ENCODE data around the gene SIN3A. TPM values are rescaled to one million over a fixed set of nuclear protein-coding genes. Genes with fewer than 3 reads are reported as not detected.

Gene SIN3A
- total RNA-seq, 1 donor from 2014 or later, result 54.0 TPM

- H3K27ac Mint-ChIP-seq (ENCODE audit: unreplicated experiment), result no peak overlapping the region
- no peak for FAIRE-seq
- H3K27ac ChIP-seq (ENCODE audit: low read depth, low read length), result no peak overlapping the region
Measured at GRCh38 chr15:75361361-75361988, 90.0 kb downstream of the SIN3A start.

GRCh38 chr15:75360856-75361255, 90.6 kb downstream of the SIN3A start:
- H3K79me2 ChIP-seq (ENCODE audit: insufficient read depth, low read length), result no peaks in the 10 kb centered on the region
- Mint-ChIP-seq H3K4me3 (ENCODE audit: unreplicated experiment) (no peak overlapping the region), H3K27ac (ENCODE audit: unreplicated experiment) (no peak overlapping the region), H3K9me3 (ENCODE audit: unreplicated experiment) (no peaks in the 10 kb centered on the region), H3K27me3 (ENCODE audit: low read depth, unreplicated experiment) (no peaks in the 10 kb centered on the region), H3K36me3 (ENCODE audit: low read depth, unreplicated experiment) (peaks cover 12% of the 10 kb centered on the region), H3K4me1 (ENCODE audit: low read depth, unreplicated experiment) (peaks cover 3% of the 10 kb centered on the region)
- H2AFZ ChIP-seq (ENCODE audit: low read depth, low read length), result no peak overlapping the region
- no peaks in the 10 kb centered on the region for H3K27me3 ChIP-seq (ENCODE audit: insufficient read depth, low read length)
- no peak overlapping the region for H3K4me2 ChIP-seq (ENCODE audit: low read length)
- no peak overlapping the region for H3K4me3 ChIP-seq (ENCODE audit: insufficient read depth, low read depth, low read length)
- FAIRE-seq, result no peak
- H3K9ac ChIP-seq (ENCODE audit: low read length), result no peak overlapping the region
- H3K36me3 ChIP-seq (ENCODE audit: insufficient read depth, low read length), result peaks cover 16% of the 10 kb centered on the region
- no peak for DNase-seq (ENCODE audit: low read depth)
- H4K20me1 ChIP-seq (ENCODE audit: insufficient read depth, low read length), result peaks cover 10% of the 10 kb centered on the region
- no peak overlapping the region for H3K27ac ChIP-seq (ENCODE audit: low read depth, low read length)
- no peak for TF ChIP-seq EZH2 (IDR thresholded peaks at IDR 0.05; ENCODE audit: insufficient read depth, low read length)
- no peaks in the 10 kb centered on the region for H3K9me3 ChIP-seq (ENCODE audit: insufficient read depth, low read depth, low read length)
- no peaks in the 10 kb centered on the region for H3K4me1 ChIP-seq (ENCODE audit: insufficient read depth, low read length)

More at GRCh38 chr15:75361361-75361988, 90.0 kb downstream of the SIN3A start:
- H2AFZ ChIP-seq (ENCODE audit: low read depth, low read length), result no peak overlapping the region
- H3K9ac ChIP-seq (ENCODE audit: low read length), result no peak overlapping the region
- H3K36me3 ChIP-seq (ENCODE audit: insufficient read depth, low read length), result peaks cover 22% of the 10 kb centered on the region
- H4K20me1 ChIP-seq (ENCODE audit: insufficient read depth, low read length), result peaks cover 12% of the 10 kb centered on the region
- no peaks in the 10 kb centered on the region for H3K9me3 ChIP-seq (ENCODE audit: insufficient read depth, low read depth, low read length)
- H3K4me2 ChIP-seq (ENCODE audit: low read length), result no peak overlapping the region
- DNase-seq (ENCODE audit: low read depth), result no peak
- Mint-ChIP-seq H3K4me3 (ENCODE audit: unreplicated experiment) (no peak overlapping the region), H3K27me3 (ENCODE audit: low read depth, unreplicated experiment) (no peaks in the 10 kb centered on the region), H3K4me1 (ENCODE audit: low read depth, unreplicated experiment) (peaks cover 3% of the 10 kb centered on the region), H3K36me3 (ENCODE audit: low read depth, unreplicated experiment) (peaks cover 12% of the 10 kb centered on the region), H3K9me3 (ENCODE audit: unreplicated experiment) (no peaks in the 10 kb centered on the region)
- TF ChIP-seq CTCF (IDR thresholded peaks at IDR 0.05; ENCODE audit: insufficient read depth, low read depth, low read length), result no peak
- no peak for TF ChIP-seq EZH2 (IDR thresholded peaks at IDR 0.05; ENCODE audit: insufficient read depth, low read length)
- H3K79me2 ChIP-seq (ENCODE audit: insufficient read depth, low read length), result no peaks in the 10 kb centered on the region
- H3K27me3 ChIP-seq (ENCODE audit: insufficient read depth, low read length), result no peaks in the 10 kb centered on the region
- H3K4me1 ChIP-seq (ENCODE audit: insufficient read depth, low read length), result no peaks in the 10 kb centered on the region
- H3K4me3 ChIP-seq (ENCODE audit: insufficient read depth, low read depth, low read length), result no peak overlapping the region

- Histone ChIP-seq H3K9ac (ENCODE audit: low read length) (no peak overlapping the region), H3K4me2 (ENCODE audit: low read length) (no peak overlapping the region), H3K79me2 (ENCODE audit: insufficient read depth, low read length) (no peaks in the 10 kb centered on the region), H3K27ac (ENCODE audit: low read depth, low read length) (no peak overlapping the region), H3K4me1 (ENCODE audit: insufficient read depth, low read length) (no peaks in the 10 kb centered on the region), H4K20me1 (ENCODE audit: insufficient read depth, low read length) (peaks cover 10% of the 10 kb centered on the region), H3K27me3 (ENCODE audit: insufficient read depth, low read length) (no peaks in the 10 kb centered on the region), H3K4me3 (ENCODE audit: insufficient read depth, low read depth, low read length) (no peak overlapping the region), H3K36me3 (ENCODE audit: insufficient read depth, low read length) (peaks cover 15% of the 10 kb centered on the region), H3K9me3 (ENCODE audit: insufficient read depth, low read depth, low read length) (no peaks in the 10 kb centered on the region), H2AFZ (ENCODE audit: low read depth, low read length) (no peak overlapping the region)
- FAIRE-seq (no peak), DNase-seq (ENCODE audit: low read depth) (no peak)
- Mint-ChIP-seq H3K36me3 (ENCODE audit: low read depth, unreplicated experiment) (peaks cover 10% of the 10 kb centered on the region), H3K9me3 (ENCODE audit: unreplicated experiment) (no peaks in the 10 kb centered on the region), H3K4me3 (ENCODE audit: unreplicated experiment) (no peak overlapping the region), H3K27ac (ENCODE audit: unreplicated experiment) (no peak overlapping the region), H3K27me3 (ENCODE audit: low read depth, unreplicated experiment) (no peaks in the 10 kb centered on the region), H3K4me1 (ENCODE audit: low read depth, unreplicated experiment) (peaks cover 3% of the 10 kb centered on the region)
- TF ChIP-seq CTCF (IDR thresholded peaks at IDR 0.05; ENCODE audit: insufficient read depth, low read depth, low read length) (no peak), EZH2 (IDR thresholded peaks at IDR 0.05; ENCODE audit: insufficient read depth, low read length) (no peak)
Measured at GRCh38 chr15:75360391-75360790, 91.1 kb downstream of the SIN3A start.
